NCI-H526 treated with DMSO at 0.1 percent for 48 hours (cell line): Measurements from ENCODE around the gene EMC10.
"Not testable (repeated sequence)": the region's sequence is repeated elsewhere in the genome, so short reads cannot be mapped to it uniquely, and the experiment has no call there.

Experiments
- DNase-seq: peaks from one replicate; lab custom pipeline; 2025; lab: John Stamatoyannopoulos, UW

The EMC10 gene

DNA sequence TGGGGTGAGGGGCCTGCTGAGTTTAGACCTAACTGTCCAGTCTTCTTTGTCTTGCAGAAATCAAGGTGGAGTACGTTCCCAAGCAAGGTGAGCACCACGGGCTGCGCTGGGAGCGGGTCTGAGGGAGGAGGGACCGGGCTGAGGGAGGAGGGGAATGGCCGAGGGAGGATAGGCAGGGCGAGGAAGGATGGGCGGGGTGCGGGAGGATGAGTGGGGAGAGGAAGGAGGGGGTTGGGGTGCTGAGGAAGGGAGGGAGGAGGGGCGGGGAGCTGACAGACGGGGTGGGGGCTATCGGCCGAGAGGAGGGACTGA lies 25.1 kb upstream of the EMC10 start:
- no peak for DNase-seq

GRCh38 chr19:50453243-50453642 lies 23.1 kb upstream of the EMC10 start:
- DNase-seq: no peak

DNA sequence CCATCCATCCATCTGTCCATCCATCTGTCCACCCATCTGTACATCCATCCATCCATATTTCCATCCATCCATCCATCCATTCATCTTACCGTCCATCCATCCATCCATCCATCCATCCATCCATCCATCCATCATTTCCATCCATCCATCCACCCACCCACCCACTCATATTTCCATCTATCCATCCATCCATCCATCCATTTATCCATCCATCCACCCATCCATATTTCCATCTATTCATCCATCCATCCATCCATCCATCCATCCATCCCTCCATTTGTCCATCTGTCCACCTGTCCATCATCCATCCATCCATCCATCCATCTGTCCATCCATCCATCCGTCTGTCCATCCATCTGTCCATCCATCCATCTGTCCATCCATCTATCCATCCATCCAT lies 20.3 kb upstream of the EMC10 start:
- no peak for DNase-seq

DNA sequence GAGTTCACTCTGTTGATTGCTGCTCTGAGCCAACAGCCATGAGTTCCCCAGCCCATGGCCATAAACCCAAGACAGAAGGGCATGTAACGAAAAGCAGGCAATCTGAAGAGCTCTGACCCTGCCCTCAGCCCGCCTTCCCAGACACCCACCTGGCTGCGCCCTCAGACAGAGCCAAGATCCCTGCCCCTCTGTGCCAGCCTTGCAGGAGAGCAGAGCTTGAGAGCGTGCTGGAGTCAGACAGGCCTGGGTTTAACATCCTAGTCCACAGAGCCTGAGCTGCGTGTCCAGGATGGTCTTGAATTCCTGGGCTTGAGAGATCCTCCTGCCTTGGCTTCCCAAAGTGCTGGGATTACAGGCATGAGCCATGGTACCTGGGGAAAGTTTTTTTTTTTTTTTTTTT lies 19.0 kb upstream of the EMC10 start:
- no peak for DNase-seq

DNA sequence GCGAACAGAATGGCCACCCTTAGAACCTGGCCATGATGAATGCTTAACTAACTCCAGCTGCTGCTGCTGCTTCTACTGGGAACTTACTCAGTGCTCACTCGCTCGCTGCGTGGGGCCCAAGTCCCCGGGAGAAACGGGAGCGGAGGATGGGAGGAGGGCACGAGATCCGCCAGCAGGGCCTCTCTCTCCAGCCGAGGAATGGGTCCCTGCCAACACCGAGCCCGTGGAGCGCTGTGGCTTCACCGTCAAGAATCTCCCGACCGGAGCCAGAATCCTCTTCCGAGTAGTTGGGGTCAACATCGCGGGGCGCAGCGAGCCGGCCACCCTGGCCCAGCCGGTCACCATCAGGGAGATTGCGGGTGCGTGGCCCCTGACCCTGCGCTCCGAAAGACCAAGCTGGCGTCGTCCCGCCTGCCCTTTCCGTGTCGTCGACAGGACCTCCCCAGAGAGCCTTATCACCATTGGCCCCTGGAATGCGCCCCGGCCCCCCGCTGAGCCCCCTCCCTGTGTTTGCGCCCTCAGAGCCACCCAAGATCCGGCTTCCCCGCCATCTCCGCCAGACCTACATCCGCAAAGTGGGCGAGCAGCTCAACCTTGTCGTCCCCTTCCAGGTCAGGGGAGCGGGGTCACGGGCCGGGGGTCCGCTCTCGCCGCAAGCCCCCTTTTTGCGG lies 17.8 kb upstream of the EMC10 start:
- no peak for DNase-seq

- no peak for DNase-seq
Observed at GRCh38 chr19:50459067-50459456, 17.2 kb upstream of the EMC10 start.

DNA sequence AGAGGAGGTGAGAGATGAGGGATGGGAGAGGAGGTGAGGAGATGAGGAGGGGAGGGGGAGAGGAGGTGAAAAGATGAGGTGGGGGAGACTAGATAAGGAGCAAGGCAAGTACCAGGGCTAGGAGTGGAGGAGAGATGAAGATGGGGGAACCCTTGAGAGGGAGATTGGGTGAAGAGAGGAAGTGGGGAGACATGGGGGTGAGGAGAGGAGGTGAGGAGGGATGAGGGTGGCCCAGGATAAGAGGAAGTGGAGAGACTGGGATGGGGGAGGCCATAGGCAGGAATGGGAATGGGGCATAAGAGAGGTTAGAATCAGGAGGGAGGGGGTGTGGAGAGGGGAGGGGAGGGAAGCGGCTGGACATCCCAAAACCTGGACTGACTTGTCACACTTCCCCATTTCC lies 16.7 kb upstream of the EMC10 start:
- DNase-seq: no peak

DNA sequence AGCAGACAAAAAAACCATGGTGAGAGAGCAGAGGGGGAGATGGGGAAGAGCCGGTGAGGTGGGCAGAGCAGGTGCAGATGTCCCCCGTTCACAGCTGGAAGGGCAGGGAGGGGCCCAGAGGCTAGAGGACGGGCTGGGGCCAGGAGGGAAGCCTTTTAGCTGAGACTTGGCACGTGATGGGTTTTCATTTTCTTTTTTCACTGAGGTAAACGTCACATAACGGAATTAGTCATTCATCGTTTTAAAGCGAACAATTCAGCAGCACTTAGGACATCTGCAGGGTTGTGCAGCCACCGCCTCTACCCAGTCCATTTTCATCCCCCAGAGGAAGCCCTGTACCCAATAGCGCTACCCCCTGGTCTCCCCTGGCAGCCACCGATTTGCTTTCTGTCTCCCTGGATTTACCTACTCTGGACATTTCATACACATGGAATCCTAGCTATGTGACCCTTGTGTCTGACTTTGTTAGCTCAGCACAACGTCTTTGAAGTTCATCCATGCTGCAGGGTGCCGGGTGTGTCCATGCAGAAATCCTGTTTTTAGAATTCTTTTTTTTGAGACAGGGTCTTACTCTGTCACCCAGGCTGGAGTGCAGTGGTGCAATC lies 16.0 kb upstream of the EMC10 start:
- DNase-seq: no peak

DNA sequence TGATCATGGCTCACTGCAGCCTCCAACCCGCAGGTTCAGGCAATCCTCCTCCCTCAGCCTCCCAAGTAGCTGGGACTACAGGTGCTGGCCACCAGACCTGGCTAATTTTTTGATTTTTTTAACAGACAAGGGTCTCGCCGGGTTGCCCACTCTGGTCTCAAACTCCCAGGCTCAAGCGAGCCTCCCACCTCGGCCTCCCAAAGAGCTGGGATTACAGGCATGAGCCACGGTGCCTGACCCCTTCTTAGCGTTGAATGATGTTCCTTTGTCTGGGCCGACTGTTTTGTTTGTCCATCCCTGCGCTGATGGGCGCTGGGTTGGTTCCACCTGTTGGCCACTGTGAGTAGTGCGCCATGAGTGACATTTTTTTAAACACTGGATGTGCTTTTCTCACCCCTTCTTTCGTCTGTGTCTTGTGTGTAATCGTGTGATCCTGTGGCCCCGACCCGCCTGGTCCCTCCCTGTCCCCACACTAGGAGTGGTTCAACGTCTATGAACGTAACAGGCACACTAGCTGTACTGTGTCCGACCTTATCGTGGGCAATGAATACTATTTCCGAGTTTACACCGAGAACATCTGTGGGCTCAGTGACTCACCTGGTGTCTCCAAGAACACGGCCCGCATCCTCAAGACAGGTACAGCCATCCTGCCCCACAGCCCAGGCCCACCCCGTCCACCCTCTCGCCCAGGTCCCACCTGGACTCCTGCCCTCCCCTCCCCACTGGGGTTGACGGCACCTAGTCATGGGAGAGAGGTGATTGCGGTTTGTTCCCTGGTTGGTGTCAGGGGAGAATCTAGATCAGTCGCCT lies 15.0 kb upstream of the EMC10 start:
- DNase-seq: peak; percentile 65

GRCh38 chr19:50462970-50463369 lies 13.3 kb upstream of the EMC10 start:
- no peak for DNase-seq

- DNase-seq: no peak
Observed at GRCh38 chr19:50464348-50464747, 12.0 kb upstream of the EMC10 start.

DNA sequence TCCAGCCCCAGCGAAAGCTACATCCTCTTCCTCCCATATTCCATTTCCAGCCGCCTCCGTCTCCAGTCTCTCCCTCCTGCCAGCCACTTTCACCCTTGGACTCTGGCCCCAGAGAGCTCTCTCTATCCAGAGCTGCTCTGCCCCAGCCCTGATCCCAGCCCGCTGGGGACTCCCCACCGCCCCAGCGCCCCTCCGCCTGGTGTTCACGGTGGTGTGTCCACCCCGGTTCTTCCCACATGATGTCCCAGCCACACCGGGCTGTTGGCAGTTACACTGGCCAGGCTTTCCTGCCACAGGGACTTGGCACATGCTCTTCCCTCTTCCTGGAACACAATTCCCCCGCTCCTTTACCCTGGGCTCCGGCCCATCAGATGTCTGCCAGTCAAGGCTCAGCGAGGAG lies 11.3 kb upstream of the EMC10 start:
- no peak for DNase-seq

- no peak for DNase-seq
Observed at GRCh38 chr19:50465986-50466705, 10.2 kb upstream of the EMC10 start.

GRCh38 chr19:50466706-50467039 lies 9.6 kb upstream of the EMC10 start:
- no peak for DNase-seq

DNA sequence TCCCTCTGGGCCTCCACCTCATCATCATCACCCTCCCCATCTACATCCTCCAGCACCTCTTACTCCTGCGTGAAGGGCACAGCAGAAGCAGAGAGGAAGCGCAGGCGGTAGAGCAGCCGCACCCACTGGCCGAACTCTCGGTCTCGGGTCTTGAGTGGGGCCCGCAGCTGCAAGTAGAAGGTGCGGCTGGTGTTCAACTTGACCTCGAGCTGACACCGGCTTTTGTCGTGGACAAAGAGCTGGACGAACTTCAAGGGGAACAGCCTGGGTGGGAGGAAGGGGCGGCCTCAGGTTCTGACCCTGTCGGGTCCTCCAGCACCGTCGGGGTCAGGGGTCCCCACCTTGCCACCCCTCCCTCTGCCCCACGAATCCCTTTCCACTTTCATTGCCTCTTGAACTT lies 8.7 kb upstream of the EMC10 start:
- no peak for DNase-seq

DNA sequence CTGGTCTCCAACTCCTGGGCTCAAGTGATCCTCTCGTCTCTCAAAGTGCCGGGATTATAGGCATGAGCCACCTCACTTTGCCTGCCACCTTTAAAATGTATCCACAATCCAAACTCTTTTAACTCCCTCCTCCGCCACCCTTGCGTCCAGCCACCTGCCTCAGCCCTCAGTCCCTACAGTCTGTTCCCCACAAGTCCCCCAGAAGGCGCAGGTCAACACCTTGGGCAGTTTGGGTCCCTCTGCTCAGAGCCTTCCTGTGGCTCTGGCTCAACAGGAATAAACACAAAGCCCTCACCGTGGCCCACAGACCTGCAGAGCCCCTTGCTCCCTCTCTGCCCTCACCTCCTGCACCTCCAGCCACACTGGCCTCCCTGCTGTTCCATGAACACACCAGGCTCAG lies 7.5 kb upstream of the EMC10 start:
- DNase-seq: no peak

DNA sequence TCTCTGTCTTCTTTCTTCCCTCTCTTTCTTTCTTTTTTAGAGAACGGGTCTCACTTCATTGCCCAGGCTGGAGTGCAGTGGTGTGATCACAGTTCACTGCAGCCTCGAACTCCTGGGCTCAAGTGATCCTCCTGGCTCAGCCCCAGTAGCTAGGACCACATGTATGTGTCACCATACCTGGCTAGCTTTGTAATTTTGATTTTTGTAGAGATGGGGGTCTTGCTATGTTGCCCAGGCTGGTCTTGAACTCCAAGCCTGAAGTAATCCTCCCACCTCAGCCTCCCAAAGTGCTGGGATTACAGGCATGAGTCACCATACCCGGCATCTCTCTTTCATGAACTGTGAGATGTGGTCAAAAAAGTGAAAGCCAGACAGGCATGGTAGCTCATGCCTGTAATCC lies 3.0 kb upstream of the EMC10 start:
- not testable (repeated sequence) for DNase-seq

DNA sequence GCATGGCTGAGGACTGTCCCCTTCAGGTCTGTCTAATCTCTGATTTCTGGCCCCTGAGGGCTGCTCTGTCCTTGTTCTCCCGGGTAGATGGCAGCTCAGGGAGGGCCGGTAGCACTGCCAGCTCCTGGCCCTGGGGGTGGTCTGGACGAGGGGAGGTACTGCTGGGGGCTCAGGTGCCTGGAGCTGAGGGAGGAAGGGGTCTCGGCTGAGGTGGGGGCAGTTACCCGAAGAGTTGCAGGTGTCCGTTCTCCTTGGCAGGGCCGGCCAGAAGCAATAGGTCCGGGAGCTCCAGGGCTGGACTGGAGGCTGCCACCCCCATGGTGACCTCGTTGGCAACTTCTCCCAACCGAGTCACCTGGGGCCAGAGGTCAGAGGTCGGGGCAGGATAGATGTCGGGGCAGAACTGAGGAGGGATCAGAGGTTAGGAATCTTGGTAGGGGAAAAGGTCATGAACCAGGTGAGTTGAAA lies 1.2 kb upstream of the EMC10 start:
- no peak for DNase-seq

GRCh38 chr19:50475736-50476223 lies 527 bp upstream of the EMC10 start:
- DNase-seq: no peak

- DNase-seq: no peak
Observed at GRCh38 chr19:50476907-50477238, 566 bp downstream of the EMC10 start.

DNA sequence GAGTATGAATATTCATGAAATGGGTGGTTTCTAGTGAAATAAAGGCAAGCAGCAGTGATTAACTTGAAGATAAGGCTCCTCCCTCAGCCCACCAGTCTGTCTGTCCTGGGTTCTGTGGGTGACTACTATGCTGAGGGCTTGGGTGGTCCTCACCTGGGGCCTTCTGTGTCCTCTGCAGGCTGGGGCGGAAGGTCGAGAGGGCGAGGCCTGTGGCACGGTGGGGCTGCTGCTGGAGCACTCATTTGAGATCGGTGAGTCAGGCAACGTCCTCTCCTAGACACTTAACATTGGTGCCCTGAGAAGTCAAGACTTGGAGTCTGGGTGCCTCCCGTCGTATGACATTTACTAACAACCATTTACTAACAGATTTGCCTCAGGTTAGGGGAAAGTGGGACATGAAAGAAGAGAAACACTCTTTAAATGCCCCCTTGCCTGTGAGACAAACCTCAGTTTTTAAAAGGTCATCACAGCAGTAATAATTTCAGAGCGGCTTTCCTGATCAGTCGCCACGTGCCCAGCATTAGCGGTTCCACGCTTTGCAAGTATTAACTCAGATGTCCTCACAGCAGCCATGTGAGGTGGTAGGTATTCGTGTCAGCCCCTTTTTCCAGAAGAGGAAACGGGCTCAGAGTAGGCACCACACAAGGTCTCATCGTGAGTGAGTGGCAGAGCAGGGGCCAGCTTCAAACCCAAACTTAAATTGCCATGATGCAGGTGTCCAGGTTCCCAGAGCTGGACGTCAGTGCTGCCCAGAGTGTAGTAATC lies 1.6 kb downstream of the EMC10 start:
- DNase-seq: no peak
